Subcutaneous abdominal adipose tissue (tissue), 5 donors: ENCODE data around the gene PEX13.
"Not testable (repeated sequence)": the region's sequence is repeated elsewhere in the genome, so short reads cannot be mapped to it uniquely, and the experiment has no call there.

Source experiments
- H3K27ac ChIP-seq: one replicate; pipeline ENCODE4 v1.7.0; 2013; ENCODE audit warnings: low read depth, mild to moderate bottlenecking, inconsistent platforms, low read length, moderate library complexity
- H3K27me3 ChIP-seq, 5 donors: one replicate each; pipeline ENCODE4 v1.7.0; 2013; ENCODE audit warnings: low read length in 5 of 5, inconsistent platforms in 1 of 5; ENCODE audit not compliant: control insufficient read depth in 5 of 5, insufficient read depth in 4 of 5
- H3K36me3 ChIP-seq, 5 donors: one replicate each; pipeline ENCODE4 v1.7.0; 2013; ENCODE audit warnings: low read length in 5 of 5; ENCODE audit not compliant: control insufficient read depth in 5 of 5, insufficient read depth in 5 of 5
- H3K4me1 ChIP-seq, 5 donors: one replicate each; pipeline ENCODE4 v1.7.0; 2013; ENCODE audit warnings: low read length in 5 of 5, mild to moderate bottlenecking in 3 of 5, moderate library complexity in 1 of 5; ENCODE audit not compliant: control insufficient read depth in 5 of 5, insufficient read depth in 5 of 5
- H3K4me3 ChIP-seq, 5 donors: one replicate each; pipeline ENCODE4 v1.7.0; 2013; ENCODE audit warnings: low read length in 5 of 5, low read depth in 1 of 5
- H3K9ac ChIP-seq, 5 donors: one replicate each; pipeline ENCODE4 v1.7.0; 2013; ENCODE audit warnings: low read length in 5 of 5, mild to moderate bottlenecking in 4 of 5, moderate library complexity in 3 of 5
- H3K9me3 ChIP-seq, 5 donors: one replicate each; pipeline ENCODE4 v1.7.0; 2013; ENCODE audit warnings: low read length in 5 of 5; ENCODE audit not compliant: control insufficient read depth in 5 of 5
- donor health status: healthy.
- donor health status: healthy.
- donor health status: healthy.
- donor health status: healthy.
- donor health status: healthy.

Gene PEX13

DNA sequence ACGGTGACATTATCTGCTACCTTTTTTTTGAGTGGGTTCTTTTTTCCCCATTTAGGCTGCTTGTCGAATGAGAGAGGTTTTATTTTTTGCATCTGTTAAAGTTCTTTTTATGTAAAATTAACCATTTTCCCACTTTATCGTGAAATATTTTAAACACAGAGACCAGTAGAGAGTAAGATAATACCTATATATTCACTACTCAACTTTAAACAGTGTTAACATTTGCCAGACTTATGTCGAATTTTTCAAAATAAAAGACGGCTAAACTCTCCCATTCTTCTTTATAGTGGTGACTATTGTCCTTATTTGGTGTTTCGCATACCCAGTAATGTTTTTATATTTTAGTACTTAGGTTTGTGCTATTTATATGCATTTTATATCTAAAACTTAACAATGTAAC is 1.3 kb downstream of the PEX13 start:
- peaks cover 0 to 5% (median 0%) of the 10 kb centered on the region in 5 donors for H3K36me3 ChIP-seq
- H3K27ac ChIP-seq: peak overlapping the region; percentile 88
- H3K27me3 ChIP-seq: no peaks in the 10 kb centered on the region
- H3K9ac ChIP-seq: peak overlapping the region; percentile 95 to 99 (median 97)
- H3K9me3 ChIP-seq: no peaks in the 10 kb centered on the region
- H3K4me1 ChIP-seq: peaks cover 0 to 38% (median 30%) of the 10 kb centered on the region in 5 donors
- peak overlapping the region; percentile 94 to 100 (median 100) for H3K4me3 ChIP-seq

DNA sequence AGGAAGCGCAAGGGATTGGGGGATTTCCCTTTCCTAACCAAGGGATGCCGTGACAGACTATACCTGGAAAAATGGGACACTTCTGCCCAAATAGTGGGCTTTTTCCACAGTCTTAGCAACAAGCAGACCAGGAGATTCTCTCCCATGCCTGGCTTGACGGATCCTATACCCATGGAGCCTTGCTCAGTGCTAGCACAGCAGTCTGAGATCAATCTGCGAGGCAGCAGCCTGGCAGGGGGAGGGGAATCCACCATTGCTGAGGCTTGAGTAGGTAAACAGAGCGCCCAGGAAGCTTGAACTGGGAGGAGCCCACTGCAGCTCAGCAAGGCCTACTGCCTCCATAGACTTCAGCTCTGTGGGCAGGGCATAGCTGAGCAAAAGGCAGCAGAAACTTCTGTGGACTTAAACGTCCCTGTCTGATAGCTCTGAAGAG is 3.7 kb downstream of the PEX13 start:
- H3K9me3 ChIP-seq: no peaks in the 10 kb centered on the region
- H3K4me3 ChIP-seq: no peak overlapping the region
- H3K9ac ChIP-seq: no peak overlapping the region
- H3K36me3 ChIP-seq: peaks cover 0 to 6% (median 2%) of the 10 kb centered on the region in 5 donors
- peaks cover 0 to 31% (median 22%) of the 10 kb centered on the region in 5 donors for H3K4me1 ChIP-seq
- H3K27me3 ChIP-seq: no peaks in the 10 kb centered on the region
- no peak overlapping the region for H3K27ac ChIP-seq

DNA sequence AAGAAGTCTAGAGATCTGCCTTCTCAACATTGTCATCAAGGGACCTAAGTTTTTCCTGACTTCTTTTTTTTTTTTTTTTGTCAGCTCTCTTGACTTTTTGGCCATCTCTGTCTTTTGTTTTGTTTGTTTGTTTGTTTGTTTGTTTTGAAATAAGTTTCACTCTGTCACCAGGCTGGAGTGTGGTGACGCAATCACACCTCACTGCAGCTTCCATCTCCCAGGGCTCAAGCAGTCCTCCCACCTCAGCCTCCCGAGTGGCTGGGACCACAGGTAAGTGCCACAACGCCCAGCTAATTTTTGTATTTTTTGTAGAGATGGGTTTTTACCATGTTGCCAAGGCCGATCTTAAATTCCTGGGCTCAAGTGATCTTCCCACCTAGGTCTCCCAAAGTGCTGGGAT is 6.2 kb downstream of the PEX13 start:
- no peak overlapping the region for H3K4me3 ChIP-seq
- H3K9me3 ChIP-seq: no peaks in the 10 kb centered on the region
- H3K9ac ChIP-seq: no peak overlapping the region
- no peaks in the 10 kb centered on the region for H3K27me3 ChIP-seq
- H3K4me1 ChIP-seq: peaks cover 0 to 17% (median 9%) of the 10 kb centered on the region in 5 donors
- peaks cover 0 to 6% (median 2%) of the 10 kb centered on the region in 5 donors for H3K36me3 ChIP-seq
- H3K27ac ChIP-seq: no peak overlapping the region

DNA sequence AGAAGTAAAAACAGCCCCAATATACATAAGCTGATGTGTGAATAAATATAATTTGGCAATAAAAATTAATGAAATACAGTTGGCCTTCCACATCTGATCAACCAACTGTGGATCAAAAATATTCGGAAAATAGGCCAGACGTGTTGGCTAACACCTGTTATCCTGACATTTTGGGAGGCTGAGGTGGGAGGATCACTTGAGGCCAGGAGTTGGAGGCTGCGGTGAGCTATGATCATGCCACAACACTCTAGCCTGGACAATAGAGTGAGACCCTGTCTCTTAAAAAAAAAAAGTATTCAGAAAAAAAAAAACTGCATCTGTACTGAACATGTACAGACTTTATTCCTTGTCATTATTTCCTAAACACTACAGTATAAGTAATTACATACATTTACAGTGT is 12.0 kb downstream of the PEX13 start:
- H3K4me3 ChIP-seq: no peak overlapping the region
- H3K4me1 ChIP-seq: peaks cover 0 to 7% (median 0%) of the 10 kb centered on the region in 5 donors
- peaks cover 22 to 33% (median 30%) of the 10 kb centered on the region in 5 donors for H3K36me3 ChIP-seq
- H3K9ac ChIP-seq: no peak overlapping the region
- no peaks in the 10 kb centered on the region for H3K9me3 ChIP-seq
- no peak overlapping the region for H3K27ac ChIP-seq
- no peaks in the 10 kb centered on the region for H3K27me3 ChIP-seq

DNA sequence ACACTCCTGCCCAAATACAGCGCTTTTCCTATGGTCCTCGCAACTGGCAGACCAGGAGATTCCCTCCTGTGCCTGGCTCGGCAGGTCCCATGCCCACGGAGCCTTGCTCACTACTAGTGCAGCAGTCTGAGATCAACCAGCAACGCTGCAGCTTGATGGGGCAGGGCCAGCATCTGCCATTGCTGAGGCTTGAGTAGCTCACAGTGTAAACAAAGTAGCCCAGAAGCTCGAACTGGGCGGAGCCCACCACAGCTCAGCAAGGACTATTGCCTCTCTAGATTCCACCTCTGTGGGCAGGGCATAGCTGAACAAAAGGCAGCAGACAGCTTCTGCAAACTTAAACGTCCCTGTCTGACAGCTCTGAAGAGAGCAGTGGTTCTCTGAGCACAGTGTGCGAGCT is 17.1 kb downstream of the PEX13 start:
- H3K9me3 ChIP-seq, H3K4me1 ChIP-seq, H3K27ac ChIP-seq, H3K4me3 ChIP-seq, H3K27me3 ChIP-seq, H3K9ac ChIP-seq: not testable (repeated sequence)
- H3K36me3 ChIP-seq: peaks cover 24 to 42% (median 32%) of the 10 kb centered on the region in 5 donors

DNA sequence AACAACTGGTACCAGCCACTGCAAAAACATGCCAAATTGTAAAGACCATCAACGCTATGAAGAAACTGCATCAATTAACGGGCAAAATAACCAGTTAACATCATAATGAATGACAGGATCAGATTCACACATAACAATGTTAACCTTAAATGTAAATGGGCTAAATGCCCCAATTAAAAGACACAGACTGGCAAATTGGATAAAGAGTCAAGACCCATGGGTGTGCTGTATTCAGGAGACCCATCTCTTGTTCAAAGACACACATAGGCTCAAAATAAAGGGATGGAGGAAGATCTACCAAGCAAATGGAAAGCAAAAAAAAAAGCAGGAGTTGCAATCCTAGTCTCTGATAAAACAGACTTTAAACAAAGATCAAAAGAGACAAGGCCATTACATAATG is 19.1 kb downstream of the PEX13 start:
- not testable (repeated sequence) for H3K9ac ChIP-seq, H3K9me3 ChIP-seq, H3K4me1 ChIP-seq, H3K27me3 ChIP-seq, H3K27ac ChIP-seq, H3K4me3 ChIP-seq
- H3K36me3 ChIP-seq: peaks cover 22 to 37% (median 27%) of the 10 kb centered on the region in 5 donors

DNA sequence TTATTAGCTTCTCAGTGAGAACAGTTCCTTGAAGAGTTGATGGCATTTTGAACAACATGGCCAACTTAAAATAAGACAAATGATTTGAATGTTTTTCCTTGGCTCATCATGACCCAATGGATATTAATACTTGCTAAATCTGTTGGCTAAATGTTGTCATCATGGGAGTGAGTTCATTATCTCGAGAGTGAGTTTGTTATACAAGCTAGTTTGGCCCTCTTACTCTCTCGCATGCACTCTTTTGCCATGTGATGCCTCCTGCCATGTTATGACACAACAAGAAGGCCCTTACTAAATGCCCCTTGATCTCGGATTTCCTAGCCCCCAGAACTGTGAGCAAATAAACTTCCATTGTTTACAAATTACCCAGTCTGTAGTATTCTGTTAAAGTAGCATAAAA is 25.3 kb downstream of the PEX13 start:
- no peak overlapping the region for H3K4me3 ChIP-seq

DNA sequence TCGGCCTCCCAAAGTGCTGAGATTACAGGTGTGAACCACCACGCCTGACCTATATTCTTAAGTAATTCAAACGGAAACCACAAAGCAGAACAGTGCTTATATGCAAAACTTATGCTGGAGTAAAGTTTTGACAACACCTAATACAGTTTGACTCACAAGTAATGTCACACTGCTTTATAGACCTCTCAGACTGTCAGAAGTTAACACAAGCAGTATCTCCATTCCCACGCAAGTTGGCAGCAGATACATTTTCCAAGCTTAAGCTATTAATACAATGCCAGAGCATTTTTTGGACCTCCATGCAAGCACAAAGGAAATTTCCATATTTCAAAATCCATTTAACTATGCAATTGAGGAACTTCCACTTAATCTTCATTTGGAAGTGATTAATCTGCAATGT is 27.1 kb downstream of the PEX13 start:
- Histone ChIP-seq H3K27me3 (no peaks in the 10 kb centered on the region), H3K4me1 (peaks cover 0 to 17% (median 5%) of the 10 kb centered on the region in 5 donors), H3K4me3 (no peak overlapping the region), H3K9ac (peak overlapping the region in 1 of 5 donors; percentile 30), H3K27ac (peak overlapping the region; percentile 42), H3K36me3 (peaks cover 7 to 19% (median 16%) of the 10 kb centered on the region in 5 donors), H3K9me3 (no peaks in the 10 kb centered on the region)

More for the DNA sequence above, 25.3 kb downstream of the PEX13 start:
- peak overlapping the region; percentile 17 for H3K27ac ChIP-seq
- H3K36me3 ChIP-seq: peaks cover 0 to 5% (median 3%) of the 10 kb centered on the region in 5 donors
- H3K9me3 ChIP-seq: no peaks in the 10 kb centered on the region
- H3K9ac ChIP-seq: no peak overlapping the region
- H3K4me1 ChIP-seq: peaks cover 0 to 17% (median 5%) of the 10 kb centered on the region in 5 donors
- no peaks in the 10 kb centered on the region for H3K27me3 ChIP-seq

DNA sequence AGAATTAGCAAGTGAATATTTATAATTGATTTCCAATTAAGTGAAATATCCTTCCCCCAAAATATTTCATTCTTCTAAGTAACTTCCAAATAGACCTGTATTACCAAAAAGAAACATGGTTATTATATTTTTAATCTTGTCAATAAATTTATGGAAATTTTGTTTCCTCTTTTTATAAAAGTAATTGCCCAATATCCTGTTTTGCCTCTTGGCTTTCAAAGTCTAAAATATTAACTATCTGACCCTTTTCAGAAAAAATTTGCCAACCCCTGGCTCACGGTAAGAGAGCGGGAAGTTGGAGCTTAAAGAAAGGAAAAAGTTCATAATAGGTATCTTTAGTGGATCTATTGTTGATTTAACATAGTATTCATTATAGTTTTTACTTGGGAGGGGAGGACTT is 27.7 kb downstream of the PEX13 start:
- peak overlapping the region; percentile 42 for H3K27ac ChIP-seq
- H3K9ac ChIP-seq: no peak overlapping the region
- no peaks in the 10 kb centered on the region for H3K27me3 ChIP-seq
- H3K36me3 ChIP-seq: peaks cover 7 to 24% (median 16%) of the 10 kb centered on the region in 5 donors
- H3K9me3 ChIP-seq: no peaks in the 10 kb centered on the region
- no peak overlapping the region for H3K4me3 ChIP-seq
- H3K4me1 ChIP-seq: peaks cover 0 to 17% (median 5%) of the 10 kb centered on the region in 5 donors

DNA sequence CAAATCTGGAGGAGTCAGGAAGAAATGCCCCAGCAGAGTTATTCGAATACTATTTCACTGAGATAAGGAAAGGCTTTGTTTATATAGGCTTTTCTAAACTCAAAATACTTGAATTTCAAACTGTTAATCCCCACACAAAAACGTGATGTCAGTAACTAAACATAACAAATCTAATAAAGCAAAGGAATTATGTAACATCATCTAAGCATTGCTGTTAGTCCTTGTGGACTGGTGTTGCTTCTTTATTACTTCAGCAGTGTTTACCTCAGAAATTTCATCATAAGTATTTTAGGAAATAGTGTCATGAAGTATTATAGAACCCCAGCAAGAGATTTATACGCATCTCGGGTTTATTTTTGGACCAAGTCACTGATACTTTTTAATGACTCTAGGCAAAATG is 28.5 kb downstream of the PEX13 start:
- peaks cover 0 to 17% (median 5%) of the 10 kb centered on the region in 5 donors for H3K4me1 ChIP-seq
- no peaks in the 10 kb centered on the region for H3K9me3 ChIP-seq
- H3K36me3 ChIP-seq: peaks cover 7 to 26% (median 16%) of the 10 kb centered on the region in 5 donors
- peak overlapping the region; percentile 42 for H3K27ac ChIP-seq
- H3K27me3 ChIP-seq: no peaks in the 10 kb centered on the region
- no peak overlapping the region for H3K9ac ChIP-seq
- H3K4me3 ChIP-seq: no peak overlapping the region
